Sigmoid colon (tissue), 4 donors: Measurements from ENCODE around the gene S100A16.

Experiments
- CTCF ChIP-seq, 4 experiments: fragments of 450-650 bp in 3 of 4; fragments of 200-600 bp in 1 of 4; IDR thresholded peaks; one replicate each; pipeline ENCODE4 v1.5.1; 2016 to 2019; ENCODE audit warnings: antibody characterized with exemption in 4 of 4, mild to moderate bottlenecking in 3 of 4, moderate library complexity in 2 of 4
- EP300 ChIP-seq, 4 donors: sonication (generic); formaldehyde crosslinking; IDR thresholded peaks; one replicate each; pipeline ENCODE4 v1.6.1; 2017; ENCODE audit warnings: antibody characterized with exemption in 4 of 4

- TF ChIP-seq CTCF (IDR thresholded peaks at IDR 0.05) = no peak
- no peak for TF ChIP-seq EP300 (IDR thresholded peaks at IDR 0.05)
Measured at GRCh38 chr1:153633161-153633753, 20.3 kb upstream of the S100A16 start.
